Spleen (tissue), 11 donors: Measurements from ENCODE around the gene KDM4B. TPM values are rescaled to one million over a fixed set of nuclear protein-coding genes. Genes with fewer than 3 reads are reported as not detected.
A peak's percentile ranks its signal among the peaks of the same experiment; 100 is the strongest.

Experiments
- DNase-seq: peaks from one replicate; pipeline ENCODE4 v3.0.0-alpha.2; 2020
- H3K27ac ChIP-seq, 8 donors: fragments of 200-600 bp; sonication (generic) in 7 of 8; 1 replicate in 4 of 8; 2 replicates in 4 of 8; pipeline versions ENCODE4 v1.5.0 to v1.8.0; 2016 to 2021; ENCODE audit warnings: inconsistent platforms in 4 of 8, mild to moderate bottlenecking in 4 of 8, moderate library complexity in 1 of 8
- H3K27me3 ChIP-seq, 7 donors: fragments of 200-600 bp; sonication (generic) in 6 of 7; replicated peaks in 1 of 7; 1 replicate in 4 of 7; 2 replicates in 3 of 7; pipeline versions ENCODE4 v1.5.0 to v1.8.0; 2016 to 2021; ENCODE audit warnings: inconsistent platforms in 3 of 7, mild to moderate bottlenecking in 1 of 7
- H3K36me3 ChIP-seq, 6 donors: fragments of 200-600 bp; sonication (generic) in 5 of 6; 1 replicate in 4 of 6; 2 replicates in 2 of 6; pipeline versions ENCODE4 v1.5.0 to v1.8.0; 2016 to 2021; ENCODE audit warnings: inconsistent platforms in 2 of 6
- H3K4me1 ChIP-seq, 6 donors: fragments of 200-600 bp; sonication (generic) in 5 of 6; 1 replicate in 3 of 6; 2 replicates in 3 of 6; pipeline versions ENCODE4 v1.5.0 to v1.8.0; 2016 to 2021; ENCODE audit warnings: inconsistent platforms in 3 of 6
- H3K4me3 ChIP-seq, 8 donors: fragments of 200-600 bp; sonication (generic) in 7 of 8; 1 replicate in 4 of 8; 2 replicates in 4 of 8; pipeline versions ENCODE4 v1.5.0 to v1.8.0; 2016 to 2021; ENCODE audit warnings: inconsistent platforms in 4 of 8, mild to moderate bottlenecking in 4 of 8, moderate library complexity in 2 of 8
- H3K9me3 ChIP-seq, 8 donors: fragments of 200-600 bp; sonication (generic) in 7 of 8; 1 replicate in 4 of 8; 2 replicates in 4 of 8; pipeline versions ENCODE4 v1.5.0 to v1.8.0; 2016 to 2021; ENCODE audit warnings: inconsistent platforms in 4 of 8
- POLR2A ChIP-seq, 3 donors: fragments of 450-650 bp; IDR thresholded peaks; one replicate each; pipeline ENCODE4 v1.5.1; 2017; ENCODE audit warnings: antibody characterized with exemption in 3 of 3, mild to moderate bottlenecking in 1 of 3
- POLR2AphosphoS5 ChIP-seq, 3 donors: sonication (generic); formaldehyde crosslinking; IDR thresholded peaks; one replicate each; pipeline ENCODE4 v1.5.1; 2017; ENCODE audit warnings: antibody characterized with exemption in 3 of 3
- WGBS, 5 donors: extraction: QIAGEN DNeasy Blood & Tissue Kit in 3 of 5; methylation state at CpG; one replicate each; pipeline versions ENCODE4 v1.1.5 to v1.1.7; 2013 to 2018; 5-methylcytosine and 5-hydroxymethylcytosine counted together
- intact Hi-C: fragments of 100-400 bp; cut with DNase I; formaldehyde crosslinking; loops from one replicate; pipeline ENCODE4 v1.15.0; 2023; ENCODE audit warnings: low total_unique reads
- polyA plus RNA-seq, 3 donors: library from polyadenylated mRNA; stranded (reverse); fragments of 200-250 nt; gene quantifications; one replicate each; pipeline ENCODE4 v1.2.1, GENCODE V29; 2013
- total RNA-seq, 7 donors: library from RNA; depleted of rRNA in 3 of 7; stranded (reverse); fragments of >200 nt in 3 of 7; fragmentation: NEBNext Ultra II Directional in 4 of 7; extraction: Animal tissue kit (Norgen Biotek cat#: 25700) in 4 of 7; gene quantifications; one replicate each; pipeline versions ENCODE4 v1.1.0 to v1.2.1, GENCODE V29; 2016 to 2021
- TF ChIP-seq, protein P1 (sequence below), 11 experiments: fragments of 200-600 bp in 7 of 11; fragments of 450-650 bp in 4 of 11; sonication (generic) in 4 of 11; IDR thresholded peaks in 8 of 11; conservative IDR thresholded peaks in 3 of 11; 1 replicate in 7 of 11; 2 replicates in 4 of 11; pipeline versions ENCODE4 v1.4.0 to v1.8.0; 2016 to 2021; ENCODE audit warnings: antibody characterized with exemption in 11 of 11, inconsistent platforms in 4 of 11, mild to moderate bottlenecking in 1 of 11
- donor health status: healthy with polysubstance abuse.
- donor health status: DM: no; HTN: no; CAD: no; lungs with moderate emphysema.
- donor health status: DM: no; HTN: no; CAD: no.
- donor health status: Bipolar disorder and iron deficiency.
- donor health status: healthy.
- donor health status: DM: no; HTN: no; CAD: no.
- donor health status: DM: yes; HTN: yes; CAD: no.

The KDM4B gene
- total and polyA plus RNA-seq, 10 donors, result 18.3 to 80.5 (median 52.4) TPM

GRCh38 chr19:5032101-5032967 is 63.4 kb downstream of the KDM4B start:
- Histone ChIP-seq H3K36me3 (peaks cover 0 to 49% (median 18%) of the 10 kb centered on the region in 6 donors), H3K27ac (peak overlapping the region in 2 of 8 donors; percentile 11 to 44), H3K9me3 (no peaks in the 10 kb centered on the region), H3K4me1 (peaks cover 11 to 85% (median 52%) of the 10 kb centered on the region in 6 donors), H3K4me3 (no peak overlapping the region), H3K27me3 (no peaks in the 10 kb centered on the region)
- intact Hi-C loops, result loop anchor here (5.0 kb wide), 2 partner anchors 160 to 220 kb away; no protein-coding TSS in a partner anchor
- DNase-seq, result peak; percentile 74
- TF ChIP-seq POLR2A (IDR thresholded peaks at IDR 0.05) (no peak), POLR2AphosphoS5 (IDR thresholded peaks at IDR 0.05) (peak in 2 of 3 donors; percentile 25 to 26)
- TF ChIP-seq, protein P1, sequence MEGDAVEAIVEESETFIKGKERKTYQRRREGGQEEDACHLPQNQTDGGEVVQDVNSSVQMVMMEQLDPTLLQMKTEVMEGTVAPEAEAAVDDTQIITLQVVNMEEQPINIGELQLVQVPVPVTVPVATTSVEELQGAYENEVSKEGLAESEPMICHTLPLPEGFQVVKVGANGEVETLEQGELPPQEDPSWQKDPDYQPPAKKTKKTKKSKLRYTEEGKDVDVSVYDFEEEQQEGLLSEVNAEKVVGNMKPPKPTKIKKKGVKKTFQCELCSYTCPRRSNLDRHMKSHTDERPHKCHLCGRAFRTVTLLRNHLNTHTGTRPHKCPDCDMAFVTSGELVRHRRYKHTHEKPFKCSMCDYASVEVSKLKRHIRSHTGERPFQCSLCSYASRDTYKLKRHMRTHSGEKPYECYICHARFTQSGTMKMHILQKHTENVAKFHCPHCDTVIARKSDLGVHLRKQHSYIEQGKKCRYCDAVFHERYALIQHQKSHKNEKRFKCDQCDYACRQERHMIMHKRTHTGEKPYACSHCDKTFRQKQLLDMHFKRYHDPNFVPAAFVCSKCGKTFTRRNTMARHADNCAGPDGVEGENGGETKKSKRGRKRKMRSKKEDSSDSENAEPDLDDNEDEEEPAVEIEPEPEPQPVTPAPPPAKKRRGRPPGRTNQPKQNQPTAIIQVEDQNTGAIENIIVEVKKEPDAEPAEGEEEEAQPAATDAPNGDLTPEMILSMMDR (IDR thresholded peaks at IDR 0.05 in 8 of 11, conservative IDR thresholded peaks at IDR 0.05 in 3 of 11), result no peak
- WGBS, 5 donors, result 73 to 80% (median 75%) methylated on average over 42 to 52 of the region's 52 CpGs

DNA sequence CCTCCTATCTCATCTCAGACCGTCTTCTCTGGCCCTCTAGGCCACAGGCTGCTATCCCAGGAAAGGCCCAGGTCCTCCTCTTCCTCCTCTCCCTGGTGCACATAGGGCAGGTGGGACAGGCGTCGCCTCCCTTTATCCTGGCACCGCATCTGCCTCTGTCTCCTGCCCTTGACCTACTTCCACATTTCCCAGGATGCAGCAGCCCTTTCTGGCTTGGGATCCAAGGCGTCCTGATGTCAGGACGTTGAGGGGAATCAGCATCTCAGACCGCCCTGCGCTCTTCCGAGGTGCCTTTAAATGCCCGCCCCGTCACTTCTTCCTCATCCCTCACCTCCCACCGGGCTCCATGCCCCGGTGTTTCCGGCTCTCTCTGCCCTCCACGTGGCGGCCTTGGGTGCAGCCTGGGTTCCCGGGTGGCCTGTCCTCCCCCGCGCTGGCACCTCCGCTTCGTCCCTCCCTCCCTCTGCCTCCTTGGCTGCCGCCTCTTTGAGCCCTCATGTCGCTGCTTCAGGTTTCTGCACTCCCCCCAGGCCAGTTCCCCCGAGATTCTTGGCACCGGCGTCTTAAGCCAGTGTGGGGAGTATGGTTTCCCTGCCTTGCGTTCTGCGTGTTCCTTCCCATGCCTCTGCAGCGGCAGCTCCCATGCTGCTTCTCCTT is 66.3 kb downstream of the KDM4B start:
- H3K27me3 ChIP-seq, result no peaks in the 10 kb centered on the region
- 72 to 85% (median 75%) methylated on average over 29 of the region's 29 CpGs for WGBS, 5 donors
- TF ChIP-seq, protein P1 (IDR thresholded peaks at IDR 0.05 in 8 of 11, conservative IDR thresholded peaks at IDR 0.05 in 3 of 11), result no peak
- TF ChIP-seq POLR2AphosphoS5 (IDR thresholded peaks at IDR 0.05), result peak in 2 of 3 donors; percentile 18 to 26
- TF ChIP-seq POLR2A (IDR thresholded peaks at IDR 0.05), result no peak
- H3K27ac ChIP-seq, result no peak overlapping the region
- peaks cover 11 to 88% (median 58%) of the 10 kb centered on the region in 6 donors for H3K4me1 ChIP-seq
- H3K9me3 ChIP-seq, result no peaks in the 10 kb centered on the region
- intact Hi-C loops, result no loop called here
- H3K36me3 ChIP-seq, result peaks cover 0 to 74% (median 27%) of the 10 kb centered on the region in 6 donors
- no peak overlapping the region for H3K4me3 ChIP-seq
- no peak for DNase-seq

DNA sequence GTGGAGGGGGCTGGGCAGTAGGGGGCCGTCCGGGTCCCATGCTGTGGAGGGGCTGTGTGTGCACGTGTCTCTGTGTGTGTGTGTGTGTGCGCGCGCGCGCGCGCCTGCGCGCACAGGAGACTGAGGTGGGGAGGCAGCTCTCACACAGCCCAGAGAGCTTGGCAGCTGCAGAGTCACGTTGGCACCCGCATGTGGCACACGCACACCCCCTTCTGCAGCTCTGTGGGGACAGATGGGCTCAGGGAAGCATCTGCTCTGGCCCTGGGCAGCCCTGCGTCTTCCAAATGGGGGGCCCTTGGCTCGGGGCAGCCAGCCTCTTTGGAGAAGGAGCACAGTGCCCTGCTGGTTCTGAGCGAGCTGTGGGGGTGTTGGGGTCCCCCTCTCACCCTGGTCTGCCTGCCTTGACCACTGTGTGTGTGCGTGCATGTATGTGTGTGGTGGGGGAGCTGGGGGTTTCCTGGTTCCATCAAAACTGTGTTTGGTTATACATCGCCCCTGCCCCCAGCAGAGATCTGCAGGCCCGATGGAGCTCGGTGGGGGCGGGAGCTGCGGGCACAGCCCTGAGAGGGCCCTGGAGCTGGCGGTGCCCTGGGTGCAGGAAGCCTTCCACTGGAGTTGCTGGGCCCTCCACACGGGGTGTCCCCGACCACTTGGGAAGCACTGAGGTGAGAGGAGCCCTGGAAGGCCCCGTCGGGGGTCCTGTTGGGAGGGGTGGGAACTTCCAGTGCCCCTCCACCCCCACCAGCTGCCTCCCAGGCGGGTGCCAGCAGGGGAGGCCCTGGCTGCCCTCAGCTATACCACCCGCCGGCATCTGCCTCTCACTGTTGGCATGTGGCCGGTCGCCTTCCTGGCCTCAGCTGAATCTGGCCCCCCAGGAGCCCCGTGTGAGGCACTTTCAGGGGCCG is 67.1 kb downstream of the KDM4B start:
- H3K4me3 ChIP-seq, result peak overlapping the region in 1 of 8 donors; percentile 11
- peaks cover 11 to 86% (median 55%) of the 10 kb centered on the region in 6 donors for H3K4me1 ChIP-seq
- intact Hi-C loops, result no loop called here
- TF ChIP-seq, protein P1 (IDR thresholded peaks at IDR 0.05 in 8 of 11, conservative IDR thresholded peaks at IDR 0.05 in 3 of 11), result no peak
- TF ChIP-seq POLR2AphosphoS5 (IDR thresholded peaks at IDR 0.05) (no peak), POLR2A (IDR thresholded peaks at IDR 0.05) (no peak)
- H3K9me3 ChIP-seq, result no peaks in the 10 kb centered on the region
- no peak for DNase-seq
- WGBS, 5 donors, result 69 to 83% (median 81%) methylated on average over 23 to 36 of the region's 36 CpGs
- H3K27ac ChIP-seq, result peak overlapping the region in 4 of 8 donors; percentile 2 to 48 (median 44)
- H3K27me3 ChIP-seq, result no peaks in the 10 kb centered on the region
- H3K36me3 ChIP-seq, result peaks cover 0 to 82% (median 35%) of the 10 kb centered on the region in 6 donors
